Measurements from ENCODE around the gene CD101. TPM values are rescaled to one million over a fixed set of nuclear protein-coding genes. Genes with fewer than 3 reads are reported as not detected.

Gene CD101
- total and polyA plus RNA-seq, 2 experiments from 2014 or later = 0.43 to 0.92 TPM

DNA sequence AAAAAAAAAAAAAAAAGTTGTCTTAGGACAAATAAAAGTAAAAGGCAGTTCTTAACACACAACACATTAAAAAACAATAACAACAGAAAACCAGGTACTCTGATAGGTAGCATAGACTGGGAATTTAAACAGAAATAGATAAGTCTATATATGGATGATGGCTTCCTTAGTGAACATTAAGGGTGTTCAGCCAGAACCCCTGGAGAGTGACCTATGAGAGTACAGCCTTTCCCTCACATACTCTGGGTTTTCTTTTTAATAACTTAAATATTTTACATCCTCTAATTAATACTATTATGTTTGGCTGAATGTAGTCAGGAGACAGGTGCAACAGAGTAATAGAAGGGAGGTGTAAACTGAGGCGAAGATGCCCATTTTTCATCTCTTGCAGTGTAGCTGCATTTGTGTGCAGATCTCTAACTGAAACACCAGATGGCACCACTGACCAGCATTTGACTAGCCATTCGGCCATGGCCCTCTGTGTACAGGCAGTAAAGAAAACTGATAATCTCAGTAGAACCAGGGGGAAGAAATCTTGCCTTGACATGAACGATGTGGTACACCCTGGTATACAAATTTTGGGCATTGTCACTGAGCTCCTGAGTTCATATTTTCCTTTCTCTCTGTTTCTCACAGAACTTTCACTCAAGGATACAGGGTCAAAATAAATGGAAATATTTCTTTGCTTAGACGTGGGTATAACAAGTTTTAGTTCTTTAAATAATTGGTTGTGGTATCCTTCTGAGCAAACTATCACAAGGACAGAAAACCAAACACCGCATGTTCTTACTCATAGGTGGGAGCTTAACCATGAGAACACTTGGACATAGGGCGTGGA, 66.2 kb downstream of the CD101 start:
- Histone ChIP-seq H3K4me3 (no peak overlapping the region), H3K9me3 (ENCODE audit: low read depth) (no peaks in the 10 kb centered on the region), H3K4me1 (ENCODE audit: low read depth) (no peaks in the 10 kb centered on the region), H3K27me3 (no peaks in the 10 kb centered on the region), H3K36me3 (no peaks in the 10 kb centered on the region), H3K27ac (no peak overlapping the region)
- peak; percentile 73 to 77 for DNase-seq (ENCODE audit: low read depth in 1 of 2, low spot score in 1 of 2)
- TF ChIP-seq, protein P1, sequence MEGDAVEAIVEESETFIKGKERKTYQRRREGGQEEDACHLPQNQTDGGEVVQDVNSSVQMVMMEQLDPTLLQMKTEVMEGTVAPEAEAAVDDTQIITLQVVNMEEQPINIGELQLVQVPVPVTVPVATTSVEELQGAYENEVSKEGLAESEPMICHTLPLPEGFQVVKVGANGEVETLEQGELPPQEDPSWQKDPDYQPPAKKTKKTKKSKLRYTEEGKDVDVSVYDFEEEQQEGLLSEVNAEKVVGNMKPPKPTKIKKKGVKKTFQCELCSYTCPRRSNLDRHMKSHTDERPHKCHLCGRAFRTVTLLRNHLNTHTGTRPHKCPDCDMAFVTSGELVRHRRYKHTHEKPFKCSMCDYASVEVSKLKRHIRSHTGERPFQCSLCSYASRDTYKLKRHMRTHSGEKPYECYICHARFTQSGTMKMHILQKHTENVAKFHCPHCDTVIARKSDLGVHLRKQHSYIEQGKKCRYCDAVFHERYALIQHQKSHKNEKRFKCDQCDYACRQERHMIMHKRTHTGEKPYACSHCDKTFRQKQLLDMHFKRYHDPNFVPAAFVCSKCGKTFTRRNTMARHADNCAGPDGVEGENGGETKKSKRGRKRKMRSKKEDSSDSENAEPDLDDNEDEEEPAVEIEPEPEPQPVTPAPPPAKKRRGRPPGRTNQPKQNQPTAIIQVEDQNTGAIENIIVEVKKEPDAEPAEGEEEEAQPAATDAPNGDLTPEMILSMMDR (IDR thresholded peaks at IDR 0.05; ENCODE audit: low read depth, low read length) = peak; percentile 82

DNA sequence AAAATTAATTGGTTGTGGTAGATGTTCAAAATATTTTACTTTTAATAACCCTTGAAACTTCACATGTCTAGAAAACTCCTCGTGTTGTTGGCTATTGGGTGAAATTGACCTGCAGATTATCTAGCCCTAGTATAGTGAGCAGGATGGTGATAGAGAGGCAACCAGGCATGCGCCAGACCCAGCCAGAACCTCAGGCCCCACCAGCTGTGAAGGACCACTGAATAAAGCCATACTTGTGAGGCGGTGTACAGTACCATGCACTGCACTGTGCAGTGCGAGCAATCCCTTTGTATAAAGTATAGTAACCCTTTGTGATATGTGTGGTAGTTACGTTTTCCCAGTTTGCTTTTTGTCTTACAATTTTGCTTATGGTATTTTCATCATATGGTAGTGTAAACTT, 67.0 kb downstream of the CD101 start:
- Histone ChIP-seq H3K9me3 (ENCODE audit: low read depth) (no peaks in the 10 kb centered on the region), H3K27me3 (no peaks in the 10 kb centered on the region), H3K4me3 (no peak overlapping the region), H3K27ac (no peak overlapping the region), H3K4me1 (ENCODE audit: low read depth) (no peaks in the 10 kb centered on the region), H3K36me3 (no peaks in the 10 kb centered on the region)
- TF ChIP-seq, protein P1 (IDR thresholded peaks at IDR 0.05; ENCODE audit: low read depth, low read length) = no peak
- no peak for DNase-seq (ENCODE audit: low read depth in 1 of 2, low spot score in 1 of 2)

DNA sequence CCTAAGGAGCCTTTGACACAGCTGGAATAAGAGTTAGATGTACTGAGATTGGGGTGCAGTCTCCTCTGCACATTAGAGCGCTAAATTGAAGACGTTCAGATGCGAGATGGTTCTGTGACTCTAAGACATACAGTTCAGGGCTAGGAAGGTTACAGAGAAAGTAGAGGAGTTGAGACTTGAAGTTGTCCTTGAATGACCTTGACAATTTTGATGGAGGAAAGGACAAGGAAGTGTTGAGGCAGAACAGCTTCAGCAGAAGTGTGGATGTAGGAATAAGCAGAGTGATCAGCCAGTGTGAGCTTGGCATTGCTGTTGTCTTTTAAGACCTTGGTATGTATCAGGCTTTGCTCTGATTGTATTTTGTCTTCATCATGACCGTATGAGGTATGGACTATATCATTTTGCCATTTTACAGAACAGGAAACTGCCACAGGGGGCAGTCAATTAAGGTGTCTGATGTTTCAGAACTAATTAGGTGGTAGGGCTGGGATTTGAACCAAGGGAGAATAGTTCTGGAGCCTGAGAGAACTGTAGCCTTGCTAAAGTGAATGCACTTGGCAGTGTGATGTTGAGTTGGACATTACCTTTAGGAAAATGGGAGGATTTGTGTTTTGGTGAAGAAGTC, 67.8 kb downstream of the CD101 start:
- Histone ChIP-seq H3K27ac (no peak overlapping the region), H3K27me3 (no peaks in the 10 kb centered on the region), H3K9me3 (ENCODE audit: low read depth) (no peaks in the 10 kb centered on the region), H3K4me3 (no peak overlapping the region), H3K4me1 (ENCODE audit: low read depth) (no peaks in the 10 kb centered on the region), H3K36me3 (no peaks in the 10 kb centered on the region)
- TF ChIP-seq, protein P1 (IDR thresholded peaks at IDR 0.05; ENCODE audit: low read depth, low read length) = no peak
- DNase-seq (ENCODE audit: low read depth in 1 of 2, low spot score in 1 of 2) = no peak

DNA sequence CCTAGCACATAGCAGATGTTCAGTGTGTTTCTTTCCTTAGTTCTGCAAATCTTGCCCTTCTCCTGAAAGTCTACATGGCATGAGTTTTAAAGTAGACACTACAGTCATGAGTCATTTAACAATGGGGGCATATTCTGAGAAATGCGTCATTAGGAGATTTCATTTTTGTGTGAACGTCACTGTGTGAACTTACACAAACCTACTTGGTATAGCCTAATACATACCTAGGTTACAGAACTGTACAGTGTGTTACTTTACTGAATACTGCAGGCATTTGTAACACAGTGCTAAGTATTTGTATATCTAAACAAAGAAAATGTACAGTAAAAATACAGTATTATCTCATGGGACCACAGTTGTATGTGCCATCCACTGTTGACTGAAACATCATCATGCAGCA, 68.6 kb downstream of the CD101 start:
- no peaks in the 10 kb centered on the region for H3K4me1 ChIP-seq (ENCODE audit: low read depth)
- H3K9me3 ChIP-seq (ENCODE audit: low read depth) = no peaks in the 10 kb centered on the region
- TF ChIP-seq, protein P1 (IDR thresholded peaks at IDR 0.05; ENCODE audit: low read depth, low read length) = no peak
- H3K36me3 ChIP-seq = no peaks in the 10 kb centered on the region
- no peak overlapping the region for H3K4me3 ChIP-seq
- DNase-seq (ENCODE audit: low read depth in 1 of 2, low spot score in 1 of 2) = peak in 1 of 2 donors; percentile 37
- H3K27me3 ChIP-seq = no peaks in the 10 kb centered on the region
- H3K27ac ChIP-seq = no peak overlapping the region

DNA sequence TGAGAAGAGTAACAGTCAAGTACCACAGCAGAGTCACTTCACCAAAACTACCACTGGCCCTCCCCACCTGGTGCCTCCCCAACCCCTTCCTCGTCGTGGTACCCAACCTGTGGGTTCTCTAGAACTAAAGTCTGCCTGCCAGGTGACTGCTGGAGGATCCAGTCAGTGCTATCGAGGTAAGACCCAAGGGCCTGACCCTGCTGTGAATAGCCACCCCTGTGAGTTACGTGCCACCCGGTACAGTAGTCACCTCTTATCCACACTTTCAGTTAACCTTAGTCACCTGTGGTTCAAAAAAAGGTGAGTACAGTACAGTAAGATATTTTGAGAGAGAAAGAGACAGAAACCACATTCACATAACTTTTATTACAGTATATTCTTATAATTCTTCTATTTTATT, 75.1 kb downstream of the CD101 start:
- peaks cover 9% of the 10 kb centered on the region for H3K4me1 ChIP-seq (ENCODE audit: low read depth)
- H3K9me3 ChIP-seq (ENCODE audit: low read depth) = no peaks in the 10 kb centered on the region
- DNase-seq (ENCODE audit: low read depth in 1 of 2, low spot score in 1 of 2) = no peak
- H3K36me3 ChIP-seq = no peaks in the 10 kb centered on the region
- TF ChIP-seq, protein P1 (IDR thresholded peaks at IDR 0.05; ENCODE audit: low read depth, low read length) = no peak
- no peak overlapping the region for H3K4me3 ChIP-seq
- no peaks in the 10 kb centered on the region for H3K27me3 ChIP-seq
- no peak overlapping the region for H3K27ac ChIP-seq
